HG03354 (cell line): Measurements from ENCODE around the gene DIRAS3.
"Not testable (repeated sequence)": the region's sequence is repeated elsewhere in the genome, so short reads cannot be mapped to it uniquely, and the experiment has no call there.

Experiments
- ATAC-seq: cut with Tn5 transposase; IDR thresholded peaks from one replicate; pipeline ENCODE4 v1.9.1; 2021; ENCODE audit warnings: mild to moderate bottlenecking; ENCODE audit not compliant: unreplicated experiment, poor library complexity, severe bottlenecking

Gene DIRAS3

DNA sequence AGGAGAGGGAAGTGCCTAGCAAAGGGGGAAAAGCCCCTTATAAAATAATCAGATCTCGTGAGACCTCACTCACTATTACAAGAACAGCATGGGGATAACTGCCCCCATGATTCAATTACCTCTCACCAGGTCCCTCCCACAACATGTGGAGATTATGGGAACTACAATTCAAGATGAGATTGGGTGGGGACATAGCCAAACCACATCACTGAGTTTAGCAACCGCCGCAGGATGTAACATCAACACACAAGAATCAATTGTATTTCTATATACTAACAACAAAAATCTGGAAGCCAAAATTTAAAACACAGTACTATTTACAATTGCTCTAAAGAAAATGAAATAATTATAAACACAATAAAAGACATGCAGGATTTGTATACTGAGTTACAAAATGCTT lies 21.9 kb downstream of the DIRAS3 start:
- no peak for ATAC-seq

- no peak for ATAC-seq
Measured at GRCh38 chr1:68024635-68025338, 25.6 kb downstream of the DIRAS3 start.

GRCh38 chr1:68016381-68016780 lies 34.0 kb downstream of the DIRAS3 start:
- no peak for ATAC-seq

- ATAC-seq: no peak
Measured at GRCh38 chr1:68015971-68016370, 34.5 kb downstream of the DIRAS3 start.

DNA sequence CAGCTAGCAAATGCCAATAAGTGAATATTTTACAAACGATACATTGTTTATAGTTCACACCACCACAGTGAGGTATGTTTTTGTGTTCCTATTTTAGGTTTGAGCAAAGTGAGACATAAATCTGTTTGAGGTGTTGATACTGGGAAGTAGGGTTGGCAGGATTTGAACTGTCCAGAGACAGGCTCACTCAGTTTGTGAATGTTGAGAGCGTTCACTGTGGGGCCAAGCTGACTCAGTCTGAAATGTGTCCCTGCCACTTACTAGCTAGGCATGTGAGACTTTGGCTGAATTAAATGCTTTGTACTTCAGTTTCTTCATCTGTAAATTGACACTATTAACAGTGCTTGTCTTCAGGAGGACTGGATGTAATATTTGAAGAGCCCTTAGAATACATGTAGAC lies 35.1 kb downstream of the DIRAS3 start:
- ATAC-seq: no peak

- ATAC-seq: no peak
Measured at GRCh38 chr1:68013351-68013750, 37.1 kb downstream of the DIRAS3 start.

- ATAC-seq: no peak
Measured at GRCh38 chr1:68011657-68012375, 38.6 kb downstream of the DIRAS3 start.

DNA sequence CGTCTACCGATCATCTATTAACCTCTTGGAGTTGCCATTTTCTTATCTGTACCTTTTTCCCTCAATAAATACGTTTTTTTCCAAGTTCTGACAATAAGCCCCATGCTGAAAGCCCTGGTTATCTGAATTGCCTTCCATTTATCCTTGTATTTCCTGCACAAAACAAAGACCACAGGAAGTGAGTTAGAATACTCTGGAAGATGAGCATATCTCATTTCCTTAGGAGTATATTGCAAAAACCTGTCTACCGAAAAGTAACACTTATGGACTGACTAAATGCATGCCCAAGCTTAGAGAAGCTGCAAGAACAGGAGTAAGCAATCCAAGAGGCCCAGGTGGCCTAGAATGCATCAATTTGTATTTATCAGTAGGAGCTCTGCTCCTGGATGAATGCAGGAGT lies 39.9 kb downstream of the DIRAS3 start:
- ATAC-seq: no peak

DNA sequence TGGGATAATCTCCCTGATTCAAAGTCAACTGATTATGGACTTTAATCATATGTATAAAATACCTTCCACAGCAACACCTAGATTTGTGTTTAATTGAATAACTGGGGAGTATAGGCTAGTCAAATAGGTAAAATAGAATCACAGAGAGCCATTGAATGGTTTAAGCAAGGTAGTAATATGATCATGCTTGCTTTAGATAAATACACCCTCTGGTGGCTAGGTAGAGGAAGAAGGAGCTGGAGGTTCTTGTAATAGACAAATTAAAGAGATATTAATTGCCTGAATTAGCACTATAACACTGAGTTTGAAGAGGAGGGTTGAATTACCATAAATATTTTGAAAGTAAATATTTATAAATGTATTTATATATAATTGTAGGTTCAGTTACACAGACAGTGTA lies 40.3 kb downstream of the DIRAS3 start:
- no peak for ATAC-seq

- ATAC-seq: not testable (repeated sequence)
Measured at GRCh38 chr1:68003626-68004025, 46.8 kb downstream of the DIRAS3 start.

GRCh38 chr1:68000191-68000590 lies 50.2 kb downstream of the DIRAS3 start:
- ATAC-seq: no peak

GRCh38 chr1:67997746-67998145 lies 52.7 kb downstream of the DIRAS3 start:
- ATAC-seq: no peak
